ENCODE results near the gene LCN12.

Gene LCN12

GRCh38 chr9:136974817-136975535, 22.9 kb downstream of the LCN12 start:
- no peak for DNase-seq (ENCODE audit: low read depth)

- DNase-seq (ENCODE audit: low read depth), result no peak
Observed at GRCh38 chr9:136975644-136976043, 23.6 kb downstream of the LCN12 start.

- DNase-seq (ENCODE audit: low read depth), result no peak
Observed at GRCh38 chr9:136977223-136977622, 25.1 kb downstream of the LCN12 start, which contains the start of gene PTGDS. Gene PTGDS (plus strand): TSS chr9:136977504. CDS start chr9:136977579, 75 bp downstream.

GRCh38 chr9:136977649-136978072, 25.6 kb downstream of the LCN12 start:
- no peak for DNase-seq (ENCODE audit: low read depth)

- DNase-seq (ENCODE audit: low read depth), result peak; percentile 68
Observed at GRCh38 chr9:136978073-136978864, 26.2 kb downstream of the LCN12 start.

- DNase-seq (ENCODE audit: low read depth), result no peak
Observed at GRCh38 chr9:136978865-136979544, 26.9 kb downstream of the LCN12 start.

- DNase-seq (ENCODE audit: low read depth), result no peak
Observed at GRCh38 chr9:136979769-136980587, 27.9 kb downstream of the LCN12 start.

- no peak for DNase-seq (ENCODE audit: low read depth)
Observed at GRCh38 chr9:136980669-136981478, 28.8 kb downstream of the LCN12 start.

- no peak for DNase-seq (ENCODE audit: low read depth)
Observed at GRCh38 chr9:136981588-136982231, 29.6 kb downstream of the LCN12 start.

- DNase-seq (ENCODE audit: low read depth), result no peak
Observed at GRCh38 chr9:136982232-136983051, 30.4 kb downstream of the LCN12 start, which contains the start of gene LCNL1. Gene LCNL1 (plus strand): TSS chr9:136982993. CDS start chr9:136983587, 594 bp downstream.

- no peak for DNase-seq (ENCODE audit: low read depth)
Observed at GRCh38 chr9:136983167-136983566, 31.1 kb downstream of the LCN12 start.

- DNase-seq (ENCODE audit: low read depth), result no peak
Observed at GRCh38 chr9:136983656-136984314, 31.7 kb downstream of the LCN12 start.

GRCh38 chr9:136984464-136985026, 32.5 kb downstream of the LCN12 start:
- no peak for DNase-seq (ENCODE audit: low read depth)

GRCh38 chr9:136985027-136985602, 33.0 kb downstream of the LCN12 start:
- no peak for DNase-seq (ENCODE audit: low read depth)

GRCh38 chr9:136985853-136986252, 33.8 kb downstream of the LCN12 start:
- DNase-seq (ENCODE audit: low read depth), result no peak

- no peak for DNase-seq (ENCODE audit: low read depth)
Observed at GRCh38 chr9:136988872-136989271, 36.8 kb downstream of the LCN12 start.

GRCh38 chr9:136990242-136990911, 38.3 kb downstream of the LCN12 start:
- no peak for DNase-seq (ENCODE audit: low read depth)
